HCT116 (cell line): ENCODE data around the gene HIPK3.

Experiments used
- ATF3 ChIP-seq: IDR thresholded peaks from 2 replicates; pipeline ENCODE4 v1.6.1; 2012
- CEBPB ChIP-seq: IDR thresholded peaks from 2 replicates; pipeline ENCODE4 v1.6.1; 2012; ENCODE audit warnings: low read depth
- CTCF ChIP-seq, 3 experiments: fragments of 200-600 bp in 1 of 3; sonication (generic) in 1 of 3; IDR thresholded peaks in 2 of 3; conservative IDR thresholded peaks in 1 of 3; 2 replicates each; pipeline ENCODE4 v1.5.1; 2012 to 2017; ENCODE audit warnings: low read depth in 2 of 3, low read length in 2 of 3, antibody characterized with exemption in 1 of 3, borderline replicate concordance in 1 of 3, control low read depth in 1 of 3, mild to moderate bottlenecking in 1 of 3, mixed read lengths in 1 of 3, mixed run types in 1 of 3, moderate library complexity in 1 of 3; ENCODE audit not compliant: insufficient read depth in 1 of 3
- FOSL1 ChIP-seq: IDR thresholded peaks from 2 replicates; pipeline ENCODE4 v1.6.1; 2012; ENCODE audit warnings: low read depth
- JUND ChIP-seq: IDR thresholded peaks from 2 replicates; pipeline ENCODE4 v1.6.1; 2012
- POLR2A ChIP-seq: IDR thresholded peaks from 2 replicates; pipeline ENCODE4 v1.7.0; 2011; ENCODE audit warnings: borderline replicate concordance; ENCODE audit not compliant: insufficient read depth, insufficient read length; ENCODE audit errors: extremely low read depth
- POLR2AphosphoS5 ChIP-seq: IDR thresholded peaks from 2 replicates; pipeline ENCODE4 v1.6.1; 2011; ENCODE audit warnings: mild to moderate bottlenecking, low read depth, low read length, moderate library complexity
- RAD21 ChIP-seq: IDR thresholded peaks from 2 replicates; pipeline ENCODE4 v1.6.1; 2012; ENCODE audit warnings: low read depth, mild to moderate bottlenecking
- SIN3A ChIP-seq: IDR thresholded peaks from 2 replicates; pipeline ENCODE4 v1.6.1; 2012; ENCODE audit warnings: low read depth
- TCF7L2 ChIP-seq: IDR thresholded peaks from 2 replicates; pipeline ENCODE4 v1.7.0; 2011; ENCODE audit warnings: borderline replicate concordance, inconsistent platforms; ENCODE audit not compliant: insufficient read depth, insufficient read length; ENCODE audit errors: extremely low read depth
- TF ChIP-seq, protein P1 (sequence below): IDR thresholded peaks from 2 replicates; pipeline ENCODE4 v1.6.1; 2012; ENCODE audit warnings: low read depth

DNA sequence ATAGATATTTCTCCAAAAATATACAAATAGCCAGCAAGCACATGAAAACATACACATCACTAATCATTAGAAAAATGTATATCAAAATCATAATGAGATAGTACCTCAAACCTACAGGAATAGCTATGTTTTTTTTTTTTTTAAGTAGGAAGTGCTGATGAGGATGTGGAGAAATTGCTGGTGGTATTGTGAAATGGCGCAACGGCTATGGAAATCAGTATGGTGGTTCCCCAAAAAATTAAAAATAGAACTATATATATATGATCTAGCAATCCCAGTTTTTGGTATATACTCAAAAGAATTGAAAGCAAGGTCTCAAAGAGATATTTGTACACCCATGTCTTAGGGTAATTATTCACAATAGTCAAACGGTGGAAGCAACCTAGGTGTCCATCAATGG lies 46.0 kb upstream of the HIPK3 start:
- TF ChIP-seq POLR2A, result no peak
- TF ChIP-seq RAD21, result no peak
- TF ChIP-seq POLR2AphosphoS5, result no peak
- no peak for TF ChIP-seq CEBPB
- no peak for TF ChIP-seq SIN3A
- TF ChIP-seq JUND, result no peak
- no peak for TF ChIP-seq TCF7L2
- no peak for TF ChIP-seq CTCF (IDR thresholded peaks at IDR 0.05 in 2 of 3, conservative IDR thresholded peaks at IDR 0.05 in 1 of 3; ENCODE audit: borderline replicate concordance in 1 of 3, insufficient read depth in 1 of 3, low read depth in 2 of 3, low read length in 2 of 3)
- no peak for TF ChIP-seq ATF3
- TF ChIP-seq FOSL1, result no peak
- TF ChIP-seq, protein P1, sequence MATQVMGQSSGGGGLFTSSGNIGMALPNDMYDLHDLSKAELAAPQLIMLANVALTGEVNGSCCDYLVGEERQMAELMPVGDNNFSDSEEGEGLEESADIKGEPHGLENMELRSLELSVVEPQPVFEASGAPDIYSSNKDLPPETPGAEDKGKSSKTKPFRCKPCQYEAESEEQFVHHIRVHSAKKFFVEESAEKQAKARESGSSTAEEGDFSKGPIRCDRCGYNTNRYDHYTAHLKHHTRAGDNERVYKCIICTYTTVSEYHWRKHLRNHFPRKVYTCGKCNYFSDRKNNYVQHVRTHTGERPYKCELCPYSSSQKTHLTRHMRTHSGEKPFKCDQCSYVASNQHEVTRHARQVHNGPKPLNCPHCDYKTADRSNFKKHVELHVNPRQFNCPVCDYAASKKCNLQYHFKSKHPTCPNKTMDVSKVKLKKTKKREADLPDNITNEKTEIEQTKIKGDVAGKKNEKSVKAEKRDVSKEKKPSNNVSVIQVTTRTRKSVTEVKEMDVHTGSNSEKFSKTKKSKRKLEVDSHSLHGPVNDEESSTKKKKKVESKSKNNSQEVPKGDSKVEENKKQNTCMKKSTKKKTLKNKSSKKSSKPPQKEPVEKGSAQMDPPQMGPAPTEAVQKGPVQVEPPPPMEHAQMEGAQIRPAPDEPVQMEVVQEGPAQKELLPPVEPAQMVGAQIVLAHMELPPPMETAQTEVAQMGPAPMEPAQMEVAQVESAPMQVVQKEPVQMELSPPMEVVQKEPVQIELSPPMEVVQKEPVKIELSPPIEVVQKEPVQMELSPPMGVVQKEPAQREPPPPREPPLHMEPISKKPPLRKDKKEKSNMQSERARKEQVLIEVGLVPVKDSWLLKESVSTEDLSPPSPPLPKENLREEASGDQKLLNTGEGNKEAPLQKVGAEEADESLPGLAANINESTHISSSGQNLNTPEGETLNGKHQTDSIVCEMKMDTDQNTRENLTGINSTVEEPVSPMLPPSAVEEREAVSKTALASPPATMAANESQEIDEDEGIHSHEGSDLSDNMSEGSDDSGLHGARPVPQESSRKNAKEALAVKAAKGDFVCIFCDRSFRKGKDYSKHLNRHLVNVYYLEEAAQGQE, result no peak
